ENCODE data around the gene BPTF. TPM values are rescaled to one million over a fixed set of nuclear protein-coding genes. Genes with fewer than 3 reads are reported as not detected.

BPTF gene
- total RNA-seq, 1 donor from 2014 or later, result 135 TPM

DNA sequence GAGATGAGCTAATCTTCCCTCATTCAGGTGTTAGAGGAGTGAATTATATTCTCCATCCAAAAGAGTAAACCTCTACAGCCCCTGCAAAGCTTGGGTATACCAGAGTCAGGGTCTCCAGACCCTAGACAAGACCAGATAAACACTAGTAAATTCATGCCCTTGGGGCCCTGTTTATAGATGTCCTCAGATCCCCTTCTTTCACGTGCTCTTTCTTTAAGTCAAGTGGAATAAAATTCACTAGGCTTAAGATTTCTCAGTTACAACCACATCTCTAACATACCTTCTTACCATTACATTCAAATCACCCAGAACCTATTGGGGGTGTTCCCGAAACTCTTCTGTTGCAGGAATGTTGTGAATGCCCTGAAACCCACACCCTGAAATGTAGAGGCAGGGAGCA lies 173.2 kb downstream of the BPTF start:
- H3K4me1 Mint-ChIP-seq (ENCODE audit: unreplicated experiment), result peaks cover 25% of the 10 kb centered on the region
- no peaks in the 10 kb centered on the region for H3K36me3 Mint-ChIP-seq
- TF ChIP-seq CTCF (conservative IDR thresholded peaks at IDR 0.05), result no peak
- no peak for DNase-seq (ENCODE audit: extremely low spot score, unreplicated experiment)
- peak overlapping the region; percentile 64 for H3K4me3 Mint-ChIP-seq
- H3K27me3 Mint-ChIP-seq, result peaks cover 21% of the 10 kb centered on the region
- H3K27ac Mint-ChIP-seq, result peak overlapping the region; percentile 5
- no peaks in the 10 kb centered on the region for H3K9me3 Mint-ChIP-seq

DNA sequence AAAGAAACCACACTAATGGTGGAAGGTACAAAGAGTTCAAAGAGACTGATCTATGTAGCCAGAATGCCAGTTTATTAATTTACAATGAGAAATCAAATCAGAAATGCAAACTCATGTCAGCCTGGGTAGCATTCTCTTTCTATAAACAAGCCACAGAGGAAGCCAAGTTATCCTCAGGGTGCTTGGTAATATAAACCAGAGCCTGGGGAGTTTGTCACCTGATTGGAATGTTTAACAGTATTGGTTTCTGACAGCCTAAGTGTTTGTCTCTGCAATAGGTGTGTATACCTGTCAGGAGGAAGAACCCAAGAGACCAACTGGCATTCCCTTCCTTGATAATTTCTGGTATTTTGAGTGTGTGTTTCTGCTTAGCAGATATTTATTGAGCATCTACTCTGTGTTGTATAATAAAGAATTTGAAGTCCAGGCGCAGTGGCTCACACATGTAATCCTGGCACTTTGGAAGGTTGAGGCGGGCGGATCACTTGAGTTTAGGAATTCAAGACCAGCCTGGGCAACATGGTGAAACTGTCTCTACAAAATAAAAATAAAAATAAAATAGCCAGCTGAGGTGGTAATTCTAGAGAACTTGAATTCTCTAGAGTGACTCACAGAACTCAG lies 174.1 kb downstream of the BPTF start:
- DNase-seq (ENCODE audit: extremely low spot score, unreplicated experiment), result no peak
- no peak overlapping the region for H3K4me3 Mint-ChIP-seq

DNA sequence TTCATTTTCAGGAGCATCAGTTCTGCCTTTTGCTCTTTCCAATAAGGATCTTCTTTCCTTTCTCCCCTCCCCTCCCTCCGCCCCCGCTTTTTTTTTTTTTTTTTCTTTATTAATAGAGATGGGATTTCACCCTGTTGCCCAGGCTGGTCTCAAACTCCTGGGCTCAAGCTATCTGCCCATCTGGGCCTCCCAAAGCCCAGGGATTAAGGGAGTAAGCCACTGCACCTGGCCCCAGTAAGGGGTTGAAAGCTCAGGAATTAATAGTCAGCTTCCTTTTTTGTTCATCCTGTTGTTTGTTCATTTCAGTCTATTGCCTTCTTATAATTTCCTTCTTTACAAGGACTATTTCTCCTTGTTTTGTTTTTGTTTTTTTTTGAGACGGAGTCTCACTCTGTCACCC lies 178.9 kb downstream of the BPTF start:
- no peaks in the 10 kb centered on the region for H3K27me3 Mint-ChIP-seq
- H3K36me3 Mint-ChIP-seq, result no peaks in the 10 kb centered on the region

More for the DNA sequence above, 174.1 kb downstream of the BPTF start:
- no peak for TF ChIP-seq CTCF (conservative IDR thresholded peaks at IDR 0.05)
- H3K27ac Mint-ChIP-seq, result no peak overlapping the region
- H3K9me3 Mint-ChIP-seq, result no peaks in the 10 kb centered on the region
- H3K4me1 Mint-ChIP-seq (ENCODE audit: unreplicated experiment), result peaks cover 24% of the 10 kb centered on the region
- H3K27me3 Mint-ChIP-seq, result peaks cover 21% of the 10 kb centered on the region
- no peaks in the 10 kb centered on the region for H3K36me3 Mint-ChIP-seq

GRCh38 chr17:68006797-68007196 lies 181.5 kb downstream of the BPTF start:
- no peaks in the 10 kb centered on the region for H3K36me3 Mint-ChIP-seq
- no peaks in the 10 kb centered on the region for H3K9me3 Mint-ChIP-seq
- no peak overlapping the region for H3K27ac Mint-ChIP-seq
- DNase-seq (ENCODE audit: extremely low spot score, unreplicated experiment), result no peak
- H3K4me3 Mint-ChIP-seq, result no peak overlapping the region
- TF ChIP-seq CTCF (conservative IDR thresholded peaks at IDR 0.05), result no peak
- H3K4me1 Mint-ChIP-seq (ENCODE audit: unreplicated experiment), result no peaks in the 10 kb centered on the region
- H3K27me3 Mint-ChIP-seq, result no peaks in the 10 kb centered on the region

More for the DNA sequence above, 178.9 kb downstream of the BPTF start:
- TF ChIP-seq CTCF (conservative IDR thresholded peaks at IDR 0.05), result no peak
- Mint-ChIP-seq H3K4me3 (no peak overlapping the region), H3K9me3 (no peaks in the 10 kb centered on the region), H3K4me1 (ENCODE audit: unreplicated experiment) (no peaks in the 10 kb centered on the region), H3K27ac (no peak overlapping the region)
- DNase-seq (ENCODE audit: extremely low spot score, unreplicated experiment), result no peak

DNA sequence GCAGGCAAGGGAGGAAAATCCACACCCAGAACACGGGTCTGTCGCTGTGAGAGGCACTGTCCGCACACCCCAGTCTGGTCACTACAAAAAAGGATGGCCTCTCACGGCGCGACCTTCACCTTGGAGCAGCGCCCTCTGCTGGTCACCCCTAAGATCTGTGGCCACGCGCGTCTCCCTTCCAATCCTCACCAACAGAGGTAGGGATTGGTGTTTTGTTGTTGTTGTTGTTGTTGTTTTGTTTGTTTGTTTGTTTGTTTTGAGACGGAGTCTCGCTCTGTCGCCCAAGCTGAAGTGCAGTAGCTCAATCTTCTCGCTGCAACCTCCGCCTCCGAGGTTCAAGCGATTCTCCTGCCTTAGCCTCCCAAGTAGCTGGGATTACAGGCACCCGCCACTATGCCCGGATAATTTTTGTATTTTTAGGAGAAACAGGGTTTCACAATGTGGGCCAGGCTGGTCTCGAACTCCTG lies 185.9 kb downstream of the BPTF start:
- no peaks in the 10 kb centered on the region for H3K4me1 Mint-ChIP-seq (ENCODE audit: unreplicated experiment)
- H3K4me3 Mint-ChIP-seq, result no peak overlapping the region
- peak; percentile 83 for TF ChIP-seq CTCF (conservative IDR thresholded peaks at IDR 0.05)
- H3K36me3 Mint-ChIP-seq, result no peaks in the 10 kb centered on the region
- no peak for DNase-seq (ENCODE audit: extremely low spot score, unreplicated experiment)
- no peaks in the 10 kb centered on the region for H3K9me3 Mint-ChIP-seq
- peaks cover 3% of the 10 kb centered on the region for H3K27me3 Mint-ChIP-seq
- no peak overlapping the region for H3K27ac Mint-ChIP-seq

Data from type B pancreatic cell (in vitro differentiated cells).